22Rv1 (cell line): ENCODE results near the gene SENP7.

Experiments
- CTCF ChIP-seq: fragments of 450-650 bp; IDR thresholded peaks from 2 replicates; pipeline ENCODE4 v1.5.1; 2017; ENCODE audit warnings: mild to moderate bottlenecking
- ZFX ChIP-seq: fragments of 450-650 bp; IDR thresholded peaks from 2 replicates; pipeline ENCODE4 v1.6.1; 2017; ENCODE audit warnings: antibody characterized with exemption, borderline replicate concordance

- TF ChIP-seq CTCF (no peak), ZFX (no peak)
Observed at GRCh38 chr3:101319531-101319930, 193.5 kb downstream of the SENP7 start.
